GM19238 (cell line): ENCODE results near the gene CD8A.
"Not testable (repeated sequence)": the region's sequence is repeated elsewhere in the genome, so short reads cannot be mapped to it uniquely, and the experiment has no call there.

ENCODE experiments used
- DNase-seq: peaks from one replicate; pipeline ENCODE4 v3.0.0; 2011; ENCODE audit warnings: low spot score; ENCODE audit not compliant: insufficient read length

The CD8A gene

DNA sequence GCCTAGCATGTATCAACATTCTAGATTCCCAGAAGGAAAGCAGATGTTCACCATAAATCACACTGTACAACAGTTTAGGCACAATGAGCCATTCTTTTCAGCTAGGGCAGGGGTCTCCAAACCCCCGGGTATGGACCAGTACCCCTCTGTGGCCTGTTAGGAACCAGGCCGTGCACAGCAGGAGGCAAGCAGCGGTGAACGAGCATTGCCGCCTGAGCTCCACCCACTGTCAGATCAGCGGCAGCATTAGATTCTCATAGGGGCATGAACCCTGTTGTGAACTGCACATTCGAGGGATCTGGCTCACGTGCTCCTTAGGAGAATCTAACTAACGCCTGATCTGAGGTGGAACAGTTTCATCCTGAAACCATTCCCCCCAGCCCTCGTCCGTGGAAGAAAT lies 50.8 kb downstream of the CD8A start:
- DNase-seq = not testable (repeated sequence)

DNA sequence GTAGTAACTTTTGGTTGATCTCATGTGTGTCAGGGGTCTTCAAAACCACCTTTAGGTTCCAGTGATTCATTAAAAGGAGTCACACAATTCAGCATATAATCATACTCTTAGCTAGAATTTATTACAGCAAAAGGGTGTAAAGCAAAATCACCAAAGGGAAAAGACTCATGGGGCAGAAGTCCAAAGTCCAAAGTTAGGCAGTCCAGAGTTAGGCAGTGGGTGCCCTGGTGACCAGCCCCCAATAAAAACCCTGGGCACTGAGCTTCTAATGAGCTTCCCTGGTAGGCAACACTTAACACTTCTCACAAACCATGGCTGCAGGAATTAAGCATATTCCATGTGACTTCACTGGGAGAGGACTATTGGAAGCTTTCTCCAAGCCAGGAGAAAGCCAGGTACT lies 51.2 kb downstream of the CD8A start:
- DNase-seq = not testable (repeated sequence)

DNA sequence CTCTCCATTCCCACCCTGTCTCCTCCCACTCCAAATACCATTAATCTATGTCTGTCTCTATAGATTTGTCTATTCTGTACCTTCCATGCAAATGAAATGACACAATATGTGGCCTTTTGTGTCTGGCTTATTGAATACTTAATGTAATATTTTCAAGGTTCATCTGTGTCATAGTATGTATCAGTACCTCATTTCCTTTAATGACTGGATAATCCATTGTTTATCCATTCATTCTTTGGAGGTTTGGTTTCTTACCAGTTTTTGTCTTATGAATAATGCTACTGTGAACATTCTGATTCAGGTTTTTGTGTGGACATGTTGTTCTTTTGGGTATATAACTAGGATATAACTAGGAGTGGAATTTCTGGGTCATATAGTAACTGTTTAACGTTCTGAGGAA lies 55.8 kb downstream of the CD8A start:
- not testable (repeated sequence) for DNase-seq
